Ectodermal cell (in vitro differentiated cells): ENCODE measurements around the gene SND1.
A peak's percentile ranks its signal among the peaks of the same experiment; 100 is the strongest.

Experiments
- H3K27ac ChIP-seq: 2 replicates; pipeline ENCODE4 v1.7.0; 2013; ENCODE audit warnings: mild to moderate bottlenecking, low read depth, low read length; ENCODE audit not compliant: insufficient read depth, poor library complexity, severe bottlenecking
- H3K27me3 ChIP-seq: 2 replicates; pipeline ENCODE4 v1.7.0; 2013; ENCODE audit warnings: mild to moderate bottlenecking, low read length; ENCODE audit not compliant: insufficient read depth, control insufficient read depth, poor library complexity, severe bottlenecking
- H3K36me3 ChIP-seq: one replicate; pipeline ENCODE4 v1.7.0; 2013; ENCODE audit warnings: low read length; ENCODE audit not compliant: control insufficient read depth, insufficient read depth
- H3K4me1 ChIP-seq: one replicate; pipeline ENCODE4 v1.7.0; 2013; ENCODE audit warnings: low read length; ENCODE audit not compliant: control insufficient read depth, insufficient read depth
- H3K4me3 ChIP-seq: 2 replicates; pipeline ENCODE4 v1.7.0; 2013; ENCODE audit warnings: low read depth, low read length, control low read depth; ENCODE audit not compliant: insufficient read depth
- H3K9me3 ChIP-seq: 2 replicates; pipeline ENCODE4 v1.7.0; 2013; ENCODE audit warnings: mild to moderate bottlenecking, low read length, moderate library complexity; ENCODE audit not compliant: control insufficient read depth
- WGBS, 2 experiments: methylation state at CpG; one replicate each; pipeline ENCODE4 v1.1.7; 2013; ENCODE audit warnings: missing lambda C conversion rate in 2 of 2; 5-methylcytosine and 5-hydroxymethylcytosine counted together

The SND1 gene

GRCh38 chr7:127652333-127653248 lies 597 bp downstream of the SND1 start:
- WGBS, 2 experiments, result 3% methylated on average over 38 of the region's 38 CpGs
- Histone ChIP-seq H3K27ac (peak overlapping the region; percentile 40), H3K36me3 (no peaks in the 10 kb centered on the region)

DNA sequence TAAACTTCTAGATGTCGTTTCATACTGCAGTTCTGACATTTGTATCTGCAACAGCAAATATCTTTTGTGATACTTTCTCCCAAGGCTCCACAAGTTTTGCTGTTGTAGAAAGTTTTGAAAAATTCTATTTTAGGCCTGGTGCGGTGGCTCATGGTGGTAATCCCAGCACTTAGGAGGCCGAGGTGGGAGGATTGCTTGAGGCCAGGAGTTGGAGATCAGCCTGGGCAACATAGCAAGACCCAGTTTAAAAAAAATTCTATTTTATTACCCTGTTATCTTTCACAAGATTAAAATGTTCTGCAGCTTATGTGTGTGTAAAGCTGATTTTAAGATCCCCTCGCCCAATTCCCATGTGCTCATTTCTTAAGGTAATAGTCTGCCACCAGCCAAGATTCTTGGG lies 1.4 kb downstream of the SND1 start:
- no peaks in the 10 kb centered on the region for H3K27me3 ChIP-seq
- peak overlapping the region; percentile 71 for H3K4me3 ChIP-seq
- no peak overlapping the region for H3K27ac ChIP-seq
- no peaks in the 10 kb centered on the region for H3K9me3 ChIP-seq
- no peaks in the 10 kb centered on the region for H3K36me3 ChIP-seq
- peaks cover 18% of the 10 kb centered on the region for H3K4me1 ChIP-seq
- WGBS, 2 experiments, result 94 to 96% methylated on average over 4 of the region's 4 CpGs

More at GRCh38 chr7:127652333-127653248, 597 bp downstream of the SND1 start:
- no peaks in the 10 kb centered on the region for H3K27me3 ChIP-seq
- peak overlapping the region; percentile 71 for H3K4me3 ChIP-seq
- H3K4me1 ChIP-seq, result peaks cover 18% of the 10 kb centered on the region
- H3K9me3 ChIP-seq, result no peaks in the 10 kb centered on the region

- H3K4me3 ChIP-seq, result no peak overlapping the region
These were observed 2.7 kb downstream of the SND1 start for GRCh38 chr7:127654404-127655394.

DNA sequence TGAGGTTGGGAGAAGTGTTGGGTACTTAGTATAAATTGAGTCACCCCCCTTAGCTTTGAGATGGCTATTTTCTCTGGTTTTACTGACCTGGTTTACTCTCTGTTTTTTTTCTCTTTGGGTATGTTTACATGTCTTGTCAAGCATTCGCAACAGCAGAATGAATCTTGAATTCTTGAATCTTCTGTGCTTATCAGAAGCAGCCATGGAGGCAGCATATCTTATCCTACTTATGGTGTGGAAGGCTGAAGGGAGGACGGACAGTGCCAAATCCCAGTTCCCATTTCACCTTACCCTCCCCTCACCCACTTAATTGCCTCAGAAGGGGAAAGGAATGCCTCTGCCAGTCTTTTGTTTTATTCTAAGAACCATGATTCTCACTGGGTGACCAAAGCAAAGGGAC lies 3.7 kb downstream of the SND1 start:
- H3K36me3 ChIP-seq, result no peaks in the 10 kb centered on the region
- no peaks in the 10 kb centered on the region for H3K27me3 ChIP-seq
- no peaks in the 10 kb centered on the region for H3K9me3 ChIP-seq
- H3K4me1 ChIP-seq, result peaks cover 18% of the 10 kb centered on the region
- no peak overlapping the region for H3K27ac ChIP-seq
- H3K4me3 ChIP-seq, result no peak overlapping the region
- 66 to 71% methylated on average over 2 of the region's 2 CpGs for WGBS, 2 experiments

More at GRCh38 chr7:127654404-127655394, 2.7 kb downstream of the SND1 start:
- Histone ChIP-seq H3K27me3 (no peaks in the 10 kb centered on the region), H3K27ac (no peak overlapping the region), H3K4me1 (peaks cover 18% of the 10 kb centered on the region), H3K36me3 (no peaks in the 10 kb centered on the region), H3K9me3 (no peaks in the 10 kb centered on the region)
- WGBS, 2 experiments, result 85 to 87% methylated on average over 5 of the region's 5 CpGs

DNA sequence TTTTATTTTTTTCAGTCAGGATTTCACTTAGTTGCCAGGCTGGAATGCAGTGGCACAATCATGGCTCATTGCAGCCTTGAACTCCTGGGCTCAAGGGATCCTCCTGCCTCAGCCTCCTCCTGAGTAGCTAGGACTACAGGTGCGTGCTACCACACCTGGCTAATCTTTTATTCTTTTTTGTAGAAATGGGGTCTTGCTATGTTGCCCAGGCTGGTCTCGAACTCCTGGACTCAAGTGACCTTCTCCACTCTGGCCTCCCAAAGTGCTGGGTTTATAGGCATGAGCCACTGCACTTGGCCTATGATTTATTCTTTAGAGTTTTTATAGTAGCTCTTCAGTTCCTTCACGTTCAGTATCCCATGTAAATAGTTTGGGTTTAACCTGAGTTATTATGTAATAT lies 5.5 kb downstream of the SND1 start:
- Histone ChIP-seq H3K9me3 (no peaks in the 10 kb centered on the region), H3K36me3 (no peaks in the 10 kb centered on the region), H3K27ac (no peak overlapping the region), H3K27me3 (no peaks in the 10 kb centered on the region), H3K4me1 (peaks cover 18% of the 10 kb centered on the region), H3K4me3 (no peak overlapping the region)
- WGBS, 2 experiments, result 94 to 98% methylated on average over 3 of the region's 3 CpGs

DNA sequence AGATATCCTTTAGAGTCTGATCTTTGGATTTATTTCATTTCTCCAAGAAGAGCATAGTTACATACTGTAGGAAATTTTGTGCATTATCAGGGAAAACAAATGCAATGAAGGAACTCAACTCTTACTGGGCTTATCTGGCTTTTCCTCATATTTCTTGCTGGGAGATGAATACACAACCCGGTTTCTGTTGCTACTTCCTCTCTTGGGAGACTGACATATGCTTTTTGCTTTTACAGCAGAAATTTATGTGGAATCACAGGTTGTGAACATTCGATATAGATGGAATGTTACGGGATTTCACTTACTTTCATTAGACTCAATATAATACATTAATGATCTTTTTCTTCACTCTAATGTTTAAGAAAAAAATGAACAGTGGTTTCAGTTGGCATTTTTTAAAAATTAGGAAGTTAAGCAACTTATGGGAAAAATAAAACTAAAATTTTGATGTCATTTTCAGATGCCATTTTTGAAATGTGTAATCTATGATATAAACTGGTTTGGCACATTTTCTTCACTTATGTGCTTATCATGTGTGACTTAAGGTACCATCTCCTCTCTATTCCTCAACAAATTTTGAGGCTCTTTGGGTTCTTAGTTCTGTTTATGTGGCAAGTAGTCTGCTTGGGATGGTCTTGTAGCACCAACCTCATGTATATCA lies 7.1 kb downstream of the SND1 start:
- peaks cover 13% of the 10 kb centered on the region for H3K4me1 ChIP-seq
- H3K9me3 ChIP-seq, result no peaks in the 10 kb centered on the region
- no peak overlapping the region for H3K4me3 ChIP-seq
- no peaks in the 10 kb centered on the region for H3K36me3 ChIP-seq
- no peaks in the 10 kb centered on the region for H3K27me3 ChIP-seq
- no peak overlapping the region for H3K27ac ChIP-seq
- WGBS, 2 experiments, result 94 to 100% methylated on average over 1 to 3 of the region's 3 CpGs

DNA sequence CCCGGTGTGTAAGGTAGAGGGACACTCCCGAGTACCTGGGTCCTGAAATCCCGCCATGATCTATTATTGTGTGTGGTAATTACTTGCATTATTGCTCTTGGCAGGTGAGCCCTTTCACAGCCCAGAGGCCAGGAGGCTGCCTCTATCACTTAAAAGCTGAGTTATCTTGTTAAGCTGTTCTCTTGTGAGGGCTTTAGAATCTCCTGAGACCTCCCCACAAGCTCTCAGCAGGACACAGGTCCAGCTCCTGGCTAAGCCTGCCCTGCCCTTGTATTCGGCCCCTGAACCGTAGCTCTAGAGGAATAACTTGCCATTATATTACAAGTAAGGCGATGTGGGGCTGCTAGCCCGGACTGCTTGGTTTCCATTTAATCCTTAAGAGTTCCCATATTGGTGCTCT lies 13.9 kb downstream of the SND1 start:
- Histone ChIP-seq H3K27ac (no peak overlapping the region), H3K4me1 (peaks cover 5% of the 10 kb centered on the region), H3K36me3 (peaks cover 2% of the 10 kb centered on the region), H3K4me3 (no peak overlapping the region), H3K27me3 (no peaks in the 10 kb centered on the region), H3K9me3 (no peaks in the 10 kb centered on the region)
- WGBS, 2 experiments, result 9 to 12% methylated on average over 7 of the region's 7 CpGs

DNA sequence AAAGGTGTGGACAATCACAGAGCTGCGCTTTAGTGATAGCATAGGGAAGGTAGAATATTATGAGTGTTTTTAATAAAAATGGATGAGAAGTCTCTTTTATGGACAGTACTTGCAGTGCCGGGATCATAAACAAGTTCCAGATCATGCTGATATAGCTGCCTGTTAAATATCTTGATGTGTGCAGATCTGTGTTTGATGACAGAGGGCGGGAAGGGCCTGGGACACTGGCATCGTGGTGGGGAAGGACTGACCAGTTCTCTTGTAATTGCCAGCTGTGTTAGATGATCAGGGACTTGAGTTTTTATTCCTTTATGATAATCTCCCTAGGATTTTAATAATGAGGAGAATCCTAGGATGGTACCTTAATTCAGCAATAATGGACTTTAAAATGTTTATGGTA lies 14.6 kb downstream of the SND1 start:
- WGBS, 2 experiments, result 86 to 87% methylated on average over 4 of the region's 4 CpGs
- Histone ChIP-seq H3K27ac (no peak overlapping the region), H3K27me3 (no peaks in the 10 kb centered on the region), H3K9me3 (no peaks in the 10 kb centered on the region), H3K4me3 (no peak overlapping the region), H3K4me1 (peaks cover 5% of the 10 kb centered on the region), H3K36me3 (peaks cover 5% of the 10 kb centered on the region)

DNA sequence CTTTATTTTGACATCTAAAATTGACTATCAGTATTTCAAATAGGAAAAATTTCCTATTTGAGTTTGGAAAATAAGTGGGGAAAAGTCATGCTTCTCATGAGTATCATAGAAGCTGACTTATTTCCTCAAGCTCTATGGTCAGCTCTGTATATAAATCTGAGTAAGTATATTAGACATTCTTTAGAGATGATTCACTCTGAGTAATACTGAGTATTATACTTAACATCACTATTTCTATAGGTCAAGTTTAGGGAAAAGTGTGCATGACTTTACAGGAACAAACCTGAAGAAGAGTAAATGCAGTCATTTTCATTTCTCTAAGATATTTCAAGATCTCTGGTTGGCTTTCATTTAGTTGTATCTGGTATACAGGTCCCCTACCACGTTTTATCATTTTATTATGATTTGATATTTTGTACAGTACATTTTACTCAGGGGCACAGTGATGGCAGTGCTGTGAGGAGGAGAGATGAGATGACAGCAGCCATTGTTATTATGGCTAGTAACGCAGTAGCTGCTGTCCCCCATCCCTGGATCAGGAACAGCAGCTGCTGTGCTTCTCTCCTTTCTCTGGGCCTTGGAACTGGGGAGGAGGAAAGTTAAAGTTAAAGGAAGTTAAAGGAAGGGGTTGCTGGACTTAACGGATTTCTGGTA lies 15.2 kb downstream of the SND1 start:
- no peak overlapping the region for H3K27ac ChIP-seq
- H3K27me3 ChIP-seq, result no peaks in the 10 kb centered on the region
- H3K4me1 ChIP-seq, result peaks cover 5% of the 10 kb centered on the region
- no peak overlapping the region for H3K4me3 ChIP-seq
- 84 to 88% methylated on average over 2 to 3 of the region's 3 CpGs for WGBS, 2 experiments
- peaks cover 5% of the 10 kb centered on the region for H3K36me3 ChIP-seq
- H3K9me3 ChIP-seq, result no peaks in the 10 kb centered on the region
